Glutamatergic neuron (in vitro differentiated cells): ENCODE results near the gene GNPTAB. TPM values are rescaled to one million over a fixed set of nuclear protein-coding genes. Genes with fewer than 3 reads are reported as not detected.

Source experiments
- DNase-seq: peaks from one replicate; pipeline ENCODE4 v3.0.0; 2022
- H3K27ac Mint-ChIP-seq: one replicate; pipeline ENCODE4 v1.8.0; 2020; ENCODE audit warnings: mild to moderate bottlenecking, mixed read lengths, inconsistent platforms; ENCODE audit not compliant: unreplicated experiment
- H3K27me3 Mint-ChIP-seq: one replicate; pipeline ENCODE4 v1.8.0; 2020; ENCODE audit warnings: mild to moderate bottlenecking, moderate library complexity, mixed read lengths, inconsistent platforms; ENCODE audit not compliant: unreplicated experiment
- H3K36me3 Mint-ChIP-seq: one replicate; pipeline ENCODE4 v1.8.0; 2020; ENCODE audit warnings: mild to moderate bottlenecking, mixed read lengths, inconsistent platforms; ENCODE audit not compliant: unreplicated experiment
- H3K4me1 Mint-ChIP-seq: one replicate; pipeline ENCODE4 v1.8.0; 2020; ENCODE audit warnings: mild to moderate bottlenecking, low read depth, mixed read lengths, inconsistent platforms; ENCODE audit not compliant: unreplicated experiment
- H3K4me3 Mint-ChIP-seq: one replicate; pipeline ENCODE4 v1.8.0; 2020; ENCODE audit warnings: mild to moderate bottlenecking, mixed read lengths, inconsistent platforms; ENCODE audit not compliant: unreplicated experiment
- H3K9me3 Mint-ChIP-seq: one replicate; pipeline ENCODE4 v1.8.0; 2020; ENCODE audit warnings: mild to moderate bottlenecking, moderate library complexity, mixed read lengths, inconsistent platforms; ENCODE audit not compliant: unreplicated experiment
- CTCF ChIP-seq: fragments of 200-600 bp; sonication (generic); IDR thresholded peaks from one replicate; pipeline ENCODE4 v1.5.0; 2021; ENCODE audit not compliant: partially characterized antibody, unreplicated experiment
- total RNA-seq: library from RNA; stranded (reverse); fragmentation: NEBNext Ultra II Directional; extraction: Animal tissue kit (Norgen Biotek cat#: 25700); gene quantifications from one replicate; pipeline ENCODE4 v1.2.1, GENCODE V29; 2021; ENCODE audit not compliant: unreplicated experiment

The GNPTAB gene
- total RNA-seq, 1 donor from 2014 or later, result 20.6 TPM

- H3K27ac Mint-ChIP-seq, result no peak overlapping the region
These were observed 62.0 kb downstream of the GNPTAB start for GRCh38 chr12:101768781-101769180.

GRCh38 chr12:101767537-101767936 lies 63.2 kb downstream of the GNPTAB start:
- Mint-ChIP-seq H3K4me1 (no peaks in the 10 kb centered on the region), H3K9me3 (no peaks in the 10 kb centered on the region), H3K27me3 (no peaks in the 10 kb centered on the region), H3K36me3 (no peaks in the 10 kb centered on the region), H3K27ac (no peak overlapping the region), H3K4me3 (no peak overlapping the region)
- DNase-seq, result no peak
- no peak for TF ChIP-seq CTCF

More at GRCh38 chr12:101768781-101769180, 62.0 kb downstream of the GNPTAB start:
- Mint-ChIP-seq H3K4me1 (no peaks in the 10 kb centered on the region), H3K9me3 (no peaks in the 10 kb centered on the region), H3K27me3 (no peaks in the 10 kb centered on the region), H3K4me3 (no peak overlapping the region), H3K36me3 (no peaks in the 10 kb centered on the region)
- no peak for TF ChIP-seq CTCF
- no peak for DNase-seq

- no peaks in the 10 kb centered on the region for H3K27me3 Mint-ChIP-seq
- H3K36me3 Mint-ChIP-seq, result no peaks in the 10 kb centered on the region
- H3K4me1 Mint-ChIP-seq, result no peaks in the 10 kb centered on the region
- no peaks in the 10 kb centered on the region for H3K9me3 Mint-ChIP-seq
- no peak overlapping the region for H3K4me3 Mint-ChIP-seq
- no peak for DNase-seq
- no peak for TF ChIP-seq CTCF
- H3K27ac Mint-ChIP-seq, result no peak overlapping the region
These were observed 66.5 kb downstream of the GNPTAB start for GRCh38 chr12:101764051-101764792.

- H3K27ac Mint-ChIP-seq, result no peak overlapping the region
- H3K27me3 Mint-ChIP-seq, result no peaks in the 10 kb centered on the region
- H3K4me1 Mint-ChIP-seq, result no peaks in the 10 kb centered on the region
- DNase-seq, result no peak
- no peak for TF ChIP-seq CTCF
- no peak overlapping the region for H3K4me3 Mint-ChIP-seq
- no peaks in the 10 kb centered on the region for H3K36me3 Mint-ChIP-seq
- no peaks in the 10 kb centered on the region for H3K9me3 Mint-ChIP-seq
These were observed 67.4 kb downstream of the GNPTAB start for GRCh38 chr12:101763246-101763931.

GRCh38 chr12:101761781-101762180 lies 69.0 kb downstream of the GNPTAB start:
- no peak for DNase-seq
- Mint-ChIP-seq H3K27ac (no peak overlapping the region), H3K9me3 (no peaks in the 10 kb centered on the region), H3K4me3 (no peak overlapping the region), H3K4me1 (no peaks in the 10 kb centered on the region), H3K36me3 (no peaks in the 10 kb centered on the region), H3K27me3 (no peaks in the 10 kb centered on the region)
- TF ChIP-seq CTCF, result no peak
